ENCODE measurements around the gene METAP1D. TPM values are rescaled to one million over a fixed set of nuclear protein-coding genes. Genes with fewer than 3 reads are reported as not detected.
"Not testable (repeated sequence)": the region's sequence is repeated elsewhere in the genome, so short reads cannot be mapped to it uniquely, and the experiment has no call there.

The METAP1D gene
- total RNA-seq, 1 donor from 2014 or later: 6.7 TPM

DNA sequence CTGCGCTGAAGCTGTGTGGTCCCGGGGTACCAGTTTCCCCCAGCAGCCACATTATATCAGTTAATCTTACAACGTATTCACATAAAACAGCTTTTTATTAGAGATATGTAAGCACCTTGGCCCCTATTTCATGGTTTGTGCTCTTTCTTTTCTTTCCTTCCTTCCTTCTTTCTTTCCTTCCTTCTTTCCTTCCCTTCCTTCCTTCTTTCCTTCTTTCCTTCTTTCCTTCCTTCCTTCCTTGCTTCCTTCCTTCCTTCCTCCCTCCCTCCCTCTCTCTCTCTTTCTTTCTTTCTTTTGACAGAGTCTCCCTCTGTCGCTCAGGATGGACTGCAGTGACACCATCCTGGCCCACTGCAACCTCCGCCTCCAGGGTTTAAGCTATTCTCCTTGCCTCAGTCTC lies 3.7 kb upstream of the METAP1D start:
- no peak for DNase-seq
- no peak overlapping the region for H3K4me3 ChIP-seq
- intact Hi-C loops (cut with micrococcal nuclease): no loop called here
- peaks cover 17% of the 10 kb centered on the region for H3K4me1 ChIP-seq
- peaks cover 4% of the 10 kb centered on the region for H3K27me3 ChIP-seq (ENCODE audit: low read depth)
- H3K9me3 ChIP-seq (replicated peaks): no peaks in the 10 kb centered on the region
- TF ChIP-seq, protein P1, sequence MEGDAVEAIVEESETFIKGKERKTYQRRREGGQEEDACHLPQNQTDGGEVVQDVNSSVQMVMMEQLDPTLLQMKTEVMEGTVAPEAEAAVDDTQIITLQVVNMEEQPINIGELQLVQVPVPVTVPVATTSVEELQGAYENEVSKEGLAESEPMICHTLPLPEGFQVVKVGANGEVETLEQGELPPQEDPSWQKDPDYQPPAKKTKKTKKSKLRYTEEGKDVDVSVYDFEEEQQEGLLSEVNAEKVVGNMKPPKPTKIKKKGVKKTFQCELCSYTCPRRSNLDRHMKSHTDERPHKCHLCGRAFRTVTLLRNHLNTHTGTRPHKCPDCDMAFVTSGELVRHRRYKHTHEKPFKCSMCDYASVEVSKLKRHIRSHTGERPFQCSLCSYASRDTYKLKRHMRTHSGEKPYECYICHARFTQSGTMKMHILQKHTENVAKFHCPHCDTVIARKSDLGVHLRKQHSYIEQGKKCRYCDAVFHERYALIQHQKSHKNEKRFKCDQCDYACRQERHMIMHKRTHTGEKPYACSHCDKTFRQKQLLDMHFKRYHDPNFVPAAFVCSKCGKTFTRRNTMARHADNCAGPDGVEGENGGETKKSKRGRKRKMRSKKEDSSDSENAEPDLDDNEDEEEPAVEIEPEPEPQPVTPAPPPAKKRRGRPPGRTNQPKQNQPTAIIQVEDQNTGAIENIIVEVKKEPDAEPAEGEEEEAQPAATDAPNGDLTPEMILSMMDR (IDR thresholded peaks at IDR 0.05; ENCODE audit: borderline replicate concordance): no peak
- H3K36me3 ChIP-seq: no peaks in the 10 kb centered on the region
- H3K27ac ChIP-seq (replicated peaks): no peak overlapping the region

DNA sequence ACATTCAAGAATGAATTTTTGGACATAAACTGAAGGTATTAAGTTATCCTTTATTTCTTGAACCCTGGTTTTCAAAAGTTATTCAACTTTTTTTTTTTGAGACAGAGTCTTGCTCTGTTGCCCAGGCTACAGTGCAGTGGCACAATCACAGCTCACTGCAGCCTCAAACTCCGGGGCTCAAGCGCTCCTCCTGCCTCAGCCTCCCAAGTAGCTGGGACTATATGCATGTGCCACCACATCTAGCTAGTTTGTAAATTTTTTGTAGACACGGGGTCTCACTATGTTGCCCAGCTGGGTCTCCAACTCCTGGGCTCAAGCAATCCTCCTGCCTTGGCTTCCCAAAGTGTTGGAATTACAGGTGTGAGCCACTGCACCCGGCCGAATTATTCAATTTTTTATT lies 2.7 kb upstream of the METAP1D start:
- DNase-seq; H3K4me3 ChIP-seq; H3K9me3 ChIP-seq (replicated peaks); intact Hi-C loops (cut with micrococcal nuclease); H3K27me3 ChIP-seq (ENCODE audit: low read depth); H3K27ac ChIP-seq (replicated peaks); H3K36me3 ChIP-seq: not testable (repeated sequence)
- H3K4me1 ChIP-seq: peaks cover 17% of the 10 kb centered on the region

DNA sequence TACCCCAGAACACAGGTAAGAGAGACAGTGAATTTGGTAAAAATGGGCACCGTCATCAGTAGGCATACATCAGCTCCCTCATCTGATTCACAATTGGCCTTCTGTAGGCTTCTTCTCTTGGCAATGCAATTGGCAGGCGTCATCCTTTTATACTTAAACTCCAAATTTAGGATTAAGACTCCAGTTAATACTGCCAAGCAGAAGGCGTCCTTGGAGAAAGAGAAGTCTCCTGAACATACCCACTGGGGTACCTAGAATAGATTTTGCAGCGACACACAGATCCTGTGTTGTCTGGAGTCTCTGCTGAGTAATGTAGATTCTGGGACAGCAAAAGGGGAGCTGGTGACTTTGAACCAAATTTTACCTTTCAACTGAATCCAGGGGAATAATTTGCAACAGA lies 592 bp upstream of the METAP1D start:
- intact Hi-C loops (cut with micrococcal nuclease): no loop called here

DNA sequence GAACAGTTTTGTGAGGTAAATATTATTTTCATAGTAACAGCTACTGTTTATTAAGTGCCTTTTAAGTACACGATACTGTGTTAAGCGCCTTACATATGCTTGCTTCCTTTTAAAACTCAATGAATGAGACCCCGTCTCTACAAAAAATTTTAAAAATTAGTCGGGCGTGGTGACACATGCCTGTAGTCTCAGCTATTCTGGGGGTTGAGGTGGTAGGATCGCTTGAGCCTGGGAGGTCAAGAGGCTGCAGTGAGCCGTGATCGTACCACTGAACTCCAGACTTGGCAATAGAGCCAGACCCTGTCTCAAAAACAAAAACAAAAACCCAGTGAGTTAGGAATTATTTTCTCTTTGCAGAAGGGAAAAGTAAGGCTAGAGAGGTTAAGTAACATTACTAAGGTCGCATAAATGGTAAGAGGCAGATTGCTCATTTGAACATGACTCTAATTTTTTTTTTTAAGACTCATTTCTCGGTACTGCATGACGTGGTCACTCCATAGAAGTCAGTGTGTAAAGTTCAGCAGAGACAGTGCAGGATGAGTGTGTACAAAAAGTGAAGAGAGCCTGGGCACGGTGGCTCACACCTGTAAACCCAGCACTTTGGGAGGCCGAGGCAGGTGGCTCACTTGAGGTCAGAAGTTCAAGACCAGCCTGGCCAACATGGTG lies 1.1 kb downstream of the METAP1D start:
- TF ChIP-seq, protein P1 (IDR thresholded peaks at IDR 0.05; ENCODE audit: borderline replicate concordance): no peak
- no peaks in the 10 kb centered on the region for H3K9me3 ChIP-seq (replicated peaks)
- peak overlapping the region; percentile 82 for H3K4me3 ChIP-seq
- intact Hi-C loops (cut with micrococcal nuclease): no loop called here
- H3K27ac ChIP-seq (replicated peaks): no peak overlapping the region
- peaks cover 17% of the 10 kb centered on the region for H3K4me1 ChIP-seq
- no peak for DNase-seq
- no peaks in the 10 kb centered on the region for H3K36me3 ChIP-seq
- peaks cover 4% of the 10 kb centered on the region for H3K27me3 ChIP-seq (ENCODE audit: low read depth)

More for the DNA sequence above, 592 bp upstream of the METAP1D start:
- Histone ChIP-seq H3K27ac (replicated peaks) (peak overlapping the region; percentile 50), H3K4me3 (peak overlapping the region; percentile 82), H3K36me3 (no peaks in the 10 kb centered on the region), H3K4me1 (peaks cover 17% of the 10 kb centered on the region), H3K27me3 (ENCODE audit: low read depth) (peaks cover 4% of the 10 kb centered on the region), H3K9me3 (replicated peaks) (no peaks in the 10 kb centered on the region)
- TF ChIP-seq, protein P1 (IDR thresholded peaks at IDR 0.05; ENCODE audit: borderline replicate concordance): no peak
- no peak for DNase-seq

DNA sequence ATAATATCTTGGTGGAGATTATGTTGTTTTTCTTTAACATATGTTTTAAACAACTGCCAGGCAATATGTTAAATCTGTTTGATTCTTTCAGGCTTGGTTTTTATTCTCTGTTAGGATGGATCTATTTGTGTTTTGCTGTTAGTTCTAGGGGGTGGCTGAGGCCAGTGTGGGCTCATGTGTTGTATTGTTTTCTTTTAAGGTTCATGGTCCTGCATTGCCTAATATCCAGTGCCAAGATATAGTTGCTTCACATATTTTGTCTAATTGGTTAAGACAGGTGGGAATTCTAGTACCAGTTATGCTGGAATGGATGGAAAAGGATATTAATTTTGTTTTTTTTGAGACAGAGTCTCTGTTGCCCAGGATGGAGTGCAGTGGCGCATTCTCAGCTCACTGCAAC lies 7.6 kb downstream of the METAP1D start:
- TF ChIP-seq, protein P1 (IDR thresholded peaks at IDR 0.05; ENCODE audit: borderline replicate concordance): no peak
- intact Hi-C loops (cut with micrococcal nuclease): no loop called here

DNA sequence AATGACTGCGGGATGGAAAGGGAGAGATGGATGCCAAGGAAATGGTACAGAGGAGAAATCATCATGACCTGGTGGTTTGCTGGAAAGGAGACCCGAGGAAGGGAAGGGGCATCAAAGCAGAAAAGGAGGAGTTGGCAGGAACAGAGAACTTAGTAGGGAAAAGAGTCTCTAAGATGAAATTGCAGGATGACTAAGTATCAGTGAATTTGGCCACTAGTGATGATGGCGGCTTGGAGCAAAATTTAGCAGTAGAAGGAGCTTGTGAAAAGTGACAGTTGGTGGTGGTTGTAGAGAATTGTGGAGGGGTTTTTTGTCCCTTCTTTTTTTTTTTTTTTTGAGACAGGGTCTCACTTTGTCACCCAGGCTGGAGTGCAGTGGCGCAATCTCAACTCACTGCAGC lies 10.1 kb downstream of the METAP1D start:
- no peaks in the 10 kb centered on the region for H3K27me3 ChIP-seq (ENCODE audit: low read depth)
- no peak overlapping the region for H3K4me3 ChIP-seq
- H3K27ac ChIP-seq (replicated peaks): no peak overlapping the region
- intact Hi-C loops (cut with micrococcal nuclease): no loop called here
- no peaks in the 10 kb centered on the region for H3K4me1 ChIP-seq
- TF ChIP-seq, protein P1 (IDR thresholded peaks at IDR 0.05; ENCODE audit: borderline replicate concordance): no peak
- no peak for DNase-seq
- no peaks in the 10 kb centered on the region for H3K9me3 ChIP-seq (replicated peaks)
- H3K36me3 ChIP-seq: no peaks in the 10 kb centered on the region

More for the DNA sequence above, 7.6 kb downstream of the METAP1D start:
- no peak for DNase-seq
- no peaks in the 10 kb centered on the region for H3K36me3 ChIP-seq
- no peak overlapping the region for H3K27ac ChIP-seq (replicated peaks)
- H3K9me3 ChIP-seq (replicated peaks): no peaks in the 10 kb centered on the region
- no peaks in the 10 kb centered on the region for H3K27me3 ChIP-seq (ENCODE audit: low read depth)
- no peaks in the 10 kb centered on the region for H3K4me1 ChIP-seq
- H3K4me3 ChIP-seq: no peak overlapping the region
